GM18861 (cell line): Measurements from ENCODE around the gene OLFML2A.

Experiments
- ATAC-seq: cut with Tn5 transposase; IDR thresholded peaks from one replicate; pipeline ENCODE4 v1.9.1; 2021; ENCODE audit not compliant: unreplicated experiment

Gene OLFML2A

GRCh38 chr9:124794902-124795491 is 18.1 kb downstream of the OLFML2A start:
- no peak for ATAC-seq

DNA sequence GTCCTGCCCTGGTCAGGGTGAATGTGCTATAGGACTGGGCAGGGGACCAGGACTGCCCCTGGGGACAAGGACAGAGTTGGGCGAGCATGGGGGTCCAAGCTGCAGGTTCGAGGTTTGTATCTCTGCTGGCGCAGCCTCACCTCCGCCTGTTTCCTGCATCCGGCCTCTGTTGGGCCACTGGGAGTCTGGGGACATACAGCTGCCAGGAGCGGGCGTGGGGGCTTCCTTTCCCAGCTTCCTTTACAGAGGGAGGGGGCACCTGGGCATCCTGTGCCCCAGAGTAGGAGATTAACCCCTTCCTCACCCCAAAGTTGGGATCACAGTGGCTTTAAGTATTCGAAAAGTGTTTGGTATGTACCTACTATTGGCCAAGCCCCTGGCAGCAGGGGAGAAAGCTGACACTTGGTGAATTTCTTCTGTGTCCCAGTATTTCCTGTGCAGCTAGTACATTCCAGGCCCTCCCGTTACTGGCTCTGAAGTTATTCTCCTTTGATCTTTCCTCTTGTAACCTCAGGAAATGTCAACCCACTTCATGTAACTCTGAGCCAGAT is 19.0 kb downstream of the OLFML2A start:
- no peak for ATAC-seq

GRCh38 chr9:124797343-124798103 is 20.6 kb downstream of the OLFML2A start:
- no peak for ATAC-seq

DNA sequence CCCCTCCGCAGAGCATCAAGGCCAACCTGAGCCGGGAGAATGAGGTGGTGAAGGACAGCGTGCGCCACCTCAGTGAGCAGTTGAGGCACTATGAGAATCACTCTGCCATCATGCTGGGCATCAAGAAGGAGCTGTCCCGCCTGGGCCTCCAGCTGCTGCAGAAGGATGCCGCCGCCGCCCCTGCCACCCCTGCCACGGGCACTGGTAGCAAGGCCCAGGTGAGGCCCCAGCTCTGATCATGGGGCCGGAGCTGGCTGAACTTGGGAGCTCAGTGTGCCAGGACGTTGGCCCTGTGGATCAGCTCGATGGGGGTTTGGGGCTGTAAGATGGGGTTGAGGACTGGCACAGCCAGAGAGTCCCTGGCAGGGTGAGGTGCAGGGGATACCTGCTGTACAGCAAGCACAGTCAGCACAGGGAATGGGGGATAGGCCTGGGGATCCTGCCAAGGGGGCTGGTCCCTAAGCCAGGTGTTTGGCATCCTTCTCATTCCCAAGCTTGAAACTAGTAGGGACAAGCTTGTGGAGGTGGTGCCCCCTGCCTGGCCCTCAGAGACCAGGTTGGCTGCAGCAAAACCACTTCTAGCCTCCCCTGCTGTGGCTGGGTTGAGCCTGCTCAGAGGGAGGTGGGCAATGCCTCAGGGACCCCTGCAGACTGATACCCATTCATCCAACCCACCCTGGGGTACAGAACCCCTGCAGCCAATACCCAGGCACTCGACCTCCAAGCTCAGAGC is 22.5 kb downstream of the OLFML2A start:
- ATAC-seq, result no peak

DNA sequence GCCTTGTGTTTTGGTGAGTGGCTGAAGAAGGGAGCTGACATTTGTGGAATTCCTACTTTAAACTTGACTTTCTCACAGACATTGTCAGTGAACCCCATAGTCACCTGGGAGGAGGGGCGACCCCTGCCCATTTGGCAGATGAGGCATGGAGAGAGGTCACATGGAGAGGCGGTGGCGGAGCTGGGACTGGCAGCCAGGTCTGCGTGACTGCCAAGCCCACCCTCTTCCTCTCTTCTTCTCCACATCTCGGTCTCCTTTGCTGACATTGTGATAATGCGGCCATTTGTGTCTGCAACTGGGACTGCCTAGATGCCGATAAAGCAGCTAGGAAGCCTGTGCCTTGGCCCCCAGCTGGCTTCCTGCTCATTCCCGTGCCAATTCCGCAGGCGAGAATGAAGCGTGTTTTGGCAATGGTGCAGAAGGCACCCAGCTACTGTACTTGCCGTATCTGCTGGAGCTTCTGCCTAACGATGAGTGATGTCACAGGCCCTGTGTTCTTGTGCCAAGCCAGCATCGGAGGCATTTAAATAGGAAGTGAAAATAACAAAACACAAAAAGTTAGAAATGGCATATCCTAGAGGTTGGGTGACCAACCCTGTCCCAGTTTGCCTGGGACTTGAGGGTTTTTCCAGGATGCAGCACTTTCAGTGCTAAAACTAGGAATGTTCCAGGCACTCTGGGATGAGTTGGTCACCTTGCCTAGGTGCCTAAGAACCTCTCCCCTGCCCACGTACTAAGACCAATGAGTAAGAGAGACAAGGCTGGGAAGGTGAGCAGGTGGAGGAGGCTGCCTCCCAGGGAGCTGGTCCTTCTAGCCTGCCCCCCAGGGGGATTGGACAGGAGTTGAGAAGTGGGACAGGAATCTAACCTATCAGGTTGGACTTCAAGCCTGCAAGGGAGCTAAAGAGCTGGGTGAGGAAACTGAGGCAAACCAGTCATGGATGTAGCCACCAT is 23.6 kb downstream of the OLFML2A start:
- ATAC-seq, result peak; percentile 74

- no peak for ATAC-seq
Measured at GRCh38 chr9:124801356-124801755, 24.4 kb downstream of the OLFML2A start.

DNA sequence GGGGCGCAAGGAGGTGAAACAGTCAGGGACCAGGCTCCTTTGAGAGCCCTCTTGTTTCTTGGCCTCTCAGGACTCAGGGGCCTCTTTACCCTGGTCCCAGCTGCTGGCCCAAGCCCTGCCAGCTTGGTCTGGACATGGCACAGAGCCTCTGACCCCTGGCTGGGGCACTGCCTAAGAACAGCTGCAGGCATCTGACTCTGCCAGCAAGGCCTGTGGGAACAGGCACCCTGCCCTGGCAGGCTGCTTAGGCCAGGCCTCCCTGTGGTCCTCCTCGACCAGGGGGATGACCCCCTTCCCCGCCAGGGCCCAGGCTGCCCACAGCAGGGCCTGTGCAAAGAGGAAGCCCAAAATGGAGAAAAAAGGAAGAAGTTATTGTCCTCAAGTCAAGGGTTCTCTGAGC is 25.5 kb downstream of the OLFML2A start:
- ATAC-seq, result no peak

DNA sequence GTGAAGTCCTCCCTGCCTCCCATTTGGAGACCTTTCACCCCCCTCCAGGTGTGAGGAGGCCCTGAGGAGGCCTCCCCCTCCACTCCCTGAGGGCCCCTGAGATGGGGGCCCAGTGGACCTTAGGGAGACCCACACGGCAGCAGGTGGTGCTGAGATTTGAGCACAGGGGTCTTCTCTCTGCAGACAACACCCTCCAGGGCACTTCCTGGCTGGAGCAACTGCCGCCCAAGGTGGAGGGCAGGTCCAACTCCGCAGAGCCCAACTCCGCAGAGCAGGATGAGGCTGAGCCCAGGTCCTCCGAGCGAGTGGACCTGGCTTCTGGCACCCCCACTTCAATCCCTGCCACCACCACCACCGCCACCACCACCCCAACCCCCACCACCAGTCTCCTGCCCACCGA is 27.0 kb downstream of the OLFML2A start:
- ATAC-seq, result no peak

DNA sequence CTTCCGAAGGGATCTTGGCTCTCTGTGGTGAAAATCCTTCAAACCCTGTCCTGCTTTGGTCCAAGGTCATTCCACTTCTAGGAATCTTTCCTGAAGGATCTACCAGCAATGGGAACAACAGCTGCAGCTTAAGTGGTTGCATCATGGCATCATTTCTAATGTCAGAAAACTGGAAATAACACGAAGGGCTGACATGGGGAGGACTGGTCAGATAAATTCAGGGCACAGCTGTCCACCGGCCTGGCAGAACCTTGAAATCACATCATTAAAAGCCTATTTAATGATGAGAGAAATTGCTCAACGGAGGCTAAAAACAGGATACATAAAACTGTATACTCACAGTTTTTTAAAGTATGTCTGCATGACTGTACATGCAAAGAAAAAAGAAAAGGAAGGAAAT is 28.3 kb downstream of the OLFML2A start:
- ATAC-seq, result no peak

GRCh38 chr9:124808246-124808956 is 31.5 kb downstream of the OLFML2A start:
- no peak for ATAC-seq

GRCh38 chr9:124809211-124809610 is 32.3 kb downstream of the OLFML2A start:
- no peak for ATAC-seq

- ATAC-seq, result no peak
Measured at GRCh38 chr9:124809741-124810500, 33.0 kb downstream of the OLFML2A start.

- ATAC-seq, result no peak
Measured at GRCh38 chr9:124810663-124811355, 33.9 kb downstream of the OLFML2A start.

GRCh38 chr9:124812441-124812876 is 35.5 kb downstream of the OLFML2A start:
- ATAC-seq, result no peak

DNA sequence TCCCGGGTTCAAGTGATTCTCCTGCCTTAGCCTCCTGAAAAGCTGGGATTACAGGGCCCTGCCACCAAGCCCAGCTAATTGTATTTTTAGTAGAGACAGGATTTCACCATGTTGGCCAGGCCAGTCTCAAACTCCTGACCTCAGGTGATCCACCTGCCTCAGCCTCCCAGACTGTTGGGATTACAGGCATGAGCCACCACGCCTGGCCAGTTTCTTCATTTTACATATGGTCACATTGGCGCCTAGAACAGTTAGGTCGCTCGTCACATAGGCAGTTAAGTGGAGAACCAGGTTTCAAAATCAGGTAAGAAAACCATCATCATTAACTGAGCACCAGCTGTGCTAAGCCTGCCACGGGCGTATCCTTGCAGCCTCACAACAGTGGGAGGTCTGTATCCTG is 36.1 kb downstream of the OLFML2A start:
- no peak for ATAC-seq

DNA sequence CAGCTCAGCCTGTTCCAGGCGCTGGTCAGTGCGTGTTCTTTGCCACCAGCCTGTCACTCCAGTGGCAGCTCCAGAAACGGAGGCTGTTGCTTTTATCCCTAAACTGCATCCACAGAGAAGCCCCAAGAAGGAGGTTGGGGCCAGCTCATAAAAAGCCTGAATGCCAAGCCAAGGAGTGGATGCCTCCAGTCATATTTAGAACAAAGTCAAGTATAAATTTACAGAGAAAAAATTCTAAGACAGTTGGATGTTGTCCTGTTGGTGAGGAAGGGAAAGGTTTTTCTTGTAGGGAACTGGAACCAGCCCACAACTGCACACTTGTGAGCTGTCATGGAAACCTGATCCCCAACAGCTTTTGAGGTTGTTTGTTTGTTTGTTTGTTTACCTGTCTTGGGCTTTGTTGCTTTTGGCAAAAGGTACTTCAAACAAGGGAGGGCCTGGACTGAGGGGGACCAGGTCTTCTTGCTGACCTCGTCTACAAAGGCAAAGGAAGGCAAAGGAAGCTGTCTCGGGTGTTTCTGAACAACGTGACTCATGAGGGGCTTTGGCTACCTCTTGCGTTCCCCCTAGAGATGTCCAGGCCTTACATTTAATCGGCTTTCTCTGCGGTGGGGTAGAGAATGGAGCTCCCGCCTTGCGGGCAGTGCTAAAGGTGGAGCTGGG is 36.7 kb downstream of the OLFML2A start:
- no peak for ATAC-seq

GRCh38 chr9:124814164-124814535 is 37.2 kb downstream of the OLFML2A start:
- no peak for ATAC-seq

- no peak for ATAC-seq
Measured at GRCh38 chr9:124815601-124816000, 38.7 kb downstream of the OLFML2A start.
